ENCODE data around the gene YES1. TPM values are rescaled to one million over a fixed set of nuclear protein-coding genes. Genes with fewer than 3 reads are reported as not detected.
A peak's percentile ranks its signal among the peaks of the same experiment; 100 is the strongest.

Gene YES1
- total RNA-seq, 6 donors from 2014 or later, result 24.1 to 118 (median 55.0) TPM

DNA sequence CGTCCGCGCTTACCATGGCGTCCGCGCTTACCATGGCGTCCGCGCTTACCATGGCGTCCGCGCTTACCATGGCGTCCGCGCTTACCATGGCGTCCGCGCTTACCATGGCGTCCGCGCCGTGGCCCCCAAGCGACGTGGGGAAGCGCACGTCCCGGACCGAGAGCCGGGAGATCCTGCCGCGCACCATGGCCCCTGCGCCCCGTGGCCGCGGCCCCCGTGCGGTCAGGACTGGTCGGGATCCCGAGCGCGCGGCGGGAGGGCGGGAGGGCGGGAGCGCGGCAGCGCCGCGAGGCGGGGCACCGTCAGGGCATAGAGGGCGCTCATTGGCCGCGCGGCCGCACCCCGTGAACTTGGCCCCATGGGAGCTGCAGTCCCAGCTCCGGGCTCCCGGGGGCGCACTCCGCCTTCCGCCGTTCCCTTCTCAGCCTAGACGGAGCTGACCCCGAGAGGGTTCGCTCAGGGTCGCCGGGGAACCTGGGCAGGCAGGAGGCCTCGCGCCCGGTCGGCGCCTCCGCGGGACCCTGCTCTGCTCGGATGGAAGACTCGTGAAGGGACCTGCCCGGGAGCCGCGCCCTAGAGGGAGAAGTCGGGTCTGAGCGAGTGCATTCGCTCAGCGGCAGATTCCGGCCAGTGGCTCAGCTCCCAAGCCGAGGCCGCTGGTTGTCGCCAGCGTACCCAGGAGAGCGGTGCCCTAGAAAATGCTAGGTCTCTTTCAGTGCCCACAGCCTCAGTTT, 99.5 kb downstream of the YES1 start, which contains the start of gene ENOSF1:
ENOSF1 (minus strand) TSS at position 230 of the 734 bp plus-strand sequence; CDS start at position 187, 43 bp downstream.
- Histone ChIP-seq H3K27me3 (no peaks in the 10 kb centered on the region), H3K4me3 (peak within 1 kb of the TSS; percentile 60 to 82 (median 68)), H3K36me3 (peaks cover 0 to 4% (median 0%) of the 10 kb centered on the region in 4 donors), H3K9me3 (no peaks in the 10 kb centered on the region), H3K4me1 (peaks cover 10 to 24% (median 12%) of the 10 kb centered on the region in 4 donors), H3K27ac (peak within 1 kb of the TSS; percentile 82 to 90 (median 89))
- ATAC-seq (ENCODE audit: low FRiP score in 2 of 2) (peak; percentile 95 to 97), DNase-seq (peak; percentile 90 to 98)
- 33 to 50% methylated on average over 15 to 36 of the region's 91 CpGs for WGBS, 2 donors
- TF ChIP-seq, protein P1, sequence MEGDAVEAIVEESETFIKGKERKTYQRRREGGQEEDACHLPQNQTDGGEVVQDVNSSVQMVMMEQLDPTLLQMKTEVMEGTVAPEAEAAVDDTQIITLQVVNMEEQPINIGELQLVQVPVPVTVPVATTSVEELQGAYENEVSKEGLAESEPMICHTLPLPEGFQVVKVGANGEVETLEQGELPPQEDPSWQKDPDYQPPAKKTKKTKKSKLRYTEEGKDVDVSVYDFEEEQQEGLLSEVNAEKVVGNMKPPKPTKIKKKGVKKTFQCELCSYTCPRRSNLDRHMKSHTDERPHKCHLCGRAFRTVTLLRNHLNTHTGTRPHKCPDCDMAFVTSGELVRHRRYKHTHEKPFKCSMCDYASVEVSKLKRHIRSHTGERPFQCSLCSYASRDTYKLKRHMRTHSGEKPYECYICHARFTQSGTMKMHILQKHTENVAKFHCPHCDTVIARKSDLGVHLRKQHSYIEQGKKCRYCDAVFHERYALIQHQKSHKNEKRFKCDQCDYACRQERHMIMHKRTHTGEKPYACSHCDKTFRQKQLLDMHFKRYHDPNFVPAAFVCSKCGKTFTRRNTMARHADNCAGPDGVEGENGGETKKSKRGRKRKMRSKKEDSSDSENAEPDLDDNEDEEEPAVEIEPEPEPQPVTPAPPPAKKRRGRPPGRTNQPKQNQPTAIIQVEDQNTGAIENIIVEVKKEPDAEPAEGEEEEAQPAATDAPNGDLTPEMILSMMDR (IDR thresholded peaks at IDR 0.05), result peak; percentile 82 to 94 (median 90)
- peak in 2 of 4 donors; percentile 27 to 29 for TF ChIP-seq POLR2A (IDR thresholded peaks at IDR 0.05)
- peak in 1 of 2 donors; percentile 48 for TF ChIP-seq POLR2AphosphoS5 (IDR thresholded peaks at IDR 0.05)
- TF ChIP-seq EP300 (IDR thresholded peaks at IDR 0.05), result no peak

DNA sequence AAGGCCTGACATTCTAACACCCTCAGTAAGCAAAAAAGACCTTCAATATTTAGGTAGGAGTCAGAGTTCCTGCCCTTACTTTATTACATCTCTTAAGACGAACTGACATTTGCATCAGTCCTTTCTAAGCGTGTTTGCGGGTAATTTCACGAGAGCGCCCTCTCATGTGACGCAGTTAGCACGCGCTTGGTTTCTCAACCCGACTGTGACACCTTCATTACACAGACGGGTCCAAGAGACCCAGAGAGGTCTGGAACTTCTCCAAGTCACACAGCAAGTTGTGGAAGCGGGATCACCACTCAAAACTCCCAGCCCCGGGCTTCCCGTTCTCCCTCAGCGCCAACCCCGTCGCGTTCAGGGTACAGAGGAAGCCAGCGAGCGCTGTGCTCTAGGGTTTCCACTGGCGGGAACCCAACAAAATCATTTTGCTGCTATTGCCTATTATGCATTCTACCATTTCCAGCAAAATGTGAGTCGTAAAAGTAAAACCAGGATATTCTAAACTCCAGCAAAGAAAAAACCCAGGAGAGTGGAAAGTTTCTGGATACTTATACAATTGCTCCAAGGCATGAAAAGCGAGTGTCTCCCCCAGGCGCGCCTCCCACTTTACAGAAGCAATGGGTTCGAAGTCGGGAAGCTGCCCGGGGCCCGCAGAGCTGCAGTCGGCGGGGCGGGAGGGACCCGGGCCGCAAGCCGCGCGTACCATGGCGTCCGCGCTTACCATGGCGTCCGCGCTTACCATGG, 100.2 kb downstream of the YES1 start:
- 0% methylated on average over 27 to 42 of the region's 42 CpGs for WGBS, 2 donors
- Histone ChIP-seq H3K27me3 (no peaks in the 10 kb centered on the region), H3K4me1 (peaks cover 10 to 24% (median 12%) of the 10 kb centered on the region in 4 donors), H3K36me3 (peaks cover 0 to 4% (median 0%) of the 10 kb centered on the region in 4 donors), H3K9me3 (no peaks in the 10 kb centered on the region), H3K27ac (peak overlapping the region; percentile 82 to 90 (median 89)), H3K4me3 (peak overlapping the region; percentile 60 to 82 (median 68))
- ATAC-seq (ENCODE audit: low FRiP score in 2 of 2), result peak; percentile 75 to 79
- peak in 2 of 4 donors; percentile 20 to 68 for TF ChIP-seq EP300 (IDR thresholded peaks at IDR 0.05)
- peak in 2 of 4 donors; percentile 21 to 64 for TF ChIP-seq POLR2A (IDR thresholded peaks at IDR 0.05)
- TF ChIP-seq POLR2AphosphoS5 (IDR thresholded peaks at IDR 0.05), result peak; percentile 67 to 72
- TF ChIP-seq, protein P1 (IDR thresholded peaks at IDR 0.05), result no peak
- peak; percentile 55 to 83 for DNase-seq

DNA sequence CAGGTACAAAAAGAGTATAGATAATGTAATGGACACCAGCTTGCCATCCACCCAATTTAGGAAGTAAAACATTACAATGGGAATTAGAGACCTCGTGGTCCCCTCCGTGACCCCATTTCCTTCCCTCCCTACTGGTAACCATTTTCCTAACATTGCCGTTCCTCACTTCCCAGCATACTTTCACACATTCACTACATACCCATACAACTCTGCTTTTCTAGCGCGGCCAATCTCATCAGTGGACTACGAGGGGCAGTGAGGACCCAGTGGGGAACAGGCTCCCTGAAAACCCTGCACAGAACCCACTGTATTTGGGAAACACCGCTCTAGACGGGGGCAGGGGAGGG, 100.8 kb downstream of the YES1 start:
- WGBS, 2 donors, result 4 to 6% methylated on average over 8 of the region's 8 CpGs
- ATAC-seq (ENCODE audit: low FRiP score in 2 of 2) (peak in 1 of 2 donors; percentile 1), DNase-seq (no peak)
- Histone ChIP-seq H3K4me3 (peak overlapping the region; percentile 60 to 82 (median 68)), H3K9me3 (no peaks in the 10 kb centered on the region), H3K4me1 (peaks cover 10 to 24% (median 12%) of the 10 kb centered on the region in 4 donors), H3K36me3 (peaks cover 0 to 4% (median under 1%) of the 10 kb centered on the region in 4 donors), H3K27ac (peak overlapping the region; percentile 82 to 90 (median 89)), H3K27me3 (no peaks in the 10 kb centered on the region)
- TF ChIP-seq, protein P1 (IDR thresholded peaks at IDR 0.05), result no peak
- TF ChIP-seq POLR2AphosphoS5 (IDR thresholded peaks at IDR 0.05) (no peak), EP300 (IDR thresholded peaks at IDR 0.05) (no peak), POLR2A (IDR thresholded peaks at IDR 0.05) (peak in 1 of 4 donors; percentile 20)

DNA sequence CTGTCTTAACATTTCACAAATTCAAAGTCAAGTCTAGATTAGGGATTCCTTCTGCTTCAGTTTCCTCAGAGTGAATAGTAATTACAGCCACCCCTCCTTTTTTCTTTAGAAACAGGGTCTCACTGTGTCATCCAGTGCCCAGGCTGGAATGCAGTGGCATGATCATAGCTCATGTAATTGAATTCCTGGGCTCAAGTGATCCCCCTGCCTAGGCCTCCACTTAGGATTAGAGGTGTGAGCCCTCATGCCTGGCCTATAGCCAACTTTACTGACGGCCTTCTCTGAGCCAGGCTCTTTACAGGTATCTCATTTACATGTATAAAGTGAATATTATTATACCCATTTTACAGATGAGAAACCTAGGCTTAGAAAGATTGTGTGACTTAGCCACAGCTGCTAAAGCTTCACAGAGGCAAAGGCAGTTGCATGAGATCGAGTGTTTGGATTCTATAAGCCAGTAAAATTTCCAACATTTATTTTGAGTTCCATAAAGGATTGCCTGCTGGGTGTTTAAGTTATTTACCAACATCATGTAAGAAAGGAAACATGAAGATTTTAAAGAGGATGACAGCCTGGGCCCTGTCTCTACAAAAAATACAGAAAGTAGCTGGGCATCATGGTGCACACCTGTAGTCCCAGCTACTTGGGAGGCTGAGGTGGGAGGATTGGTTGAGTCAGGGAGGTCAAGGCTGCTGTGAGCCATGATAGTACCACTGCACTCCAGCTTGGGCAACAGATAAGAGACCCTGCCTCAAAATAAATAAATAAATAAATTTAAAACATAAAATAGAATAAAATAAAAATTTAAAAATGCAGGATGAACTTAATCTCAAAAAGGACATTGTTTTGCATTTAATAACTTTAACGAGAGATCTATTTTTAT, 101.4 kb downstream of the YES1 start:
- Histone ChIP-seq H3K4me3 (peak overlapping the region in 3 of 4 donors; percentile 68 to 82 (median 69)), H3K9me3 (no peaks in the 10 kb centered on the region), H3K4me1 (peaks cover 10 to 24% (median 12%) of the 10 kb centered on the region in 4 donors), H3K27me3 (no peaks in the 10 kb centered on the region), H3K36me3 (peaks cover 0 to 8% (median 2%) of the 10 kb centered on the region in 4 donors), H3K27ac (peak overlapping the region in 3 of 4 donors; percentile 88 to 90 (median 90))
- 72 to 74% methylated on average over 3 of the region's 3 CpGs for WGBS, 2 donors
- DNase-seq (peak in 1 of 2 donors; percentile 44), ATAC-seq (ENCODE audit: low FRiP score in 2 of 2) (no peak)
- TF ChIP-seq, protein P1 (IDR thresholded peaks at IDR 0.05), result no peak
- TF ChIP-seq EP300 (IDR thresholded peaks at IDR 0.05), result no peak
